Motor neuron (in vitro differentiated cells): ENCODE data around the gene TCHP. TPM values are rescaled to one million over a fixed set of nuclear protein-coding genes. Genes with fewer than 3 reads are reported as not detected.

Experiments
- ATAC-seq, 8 experiments: fragments of 200-7000 bp; cut with Tn5 transposase; replicated peaks in 6 of 8; 2 replicates each; pipeline ENCODE4 v1.8.0; 2021; ENCODE audit warnings: mild to moderate bottlenecking in 8 of 8, moderate library complexity in 8 of 8
- H3K27ac ChIP-seq, 2 donors: fragments of 250-450 bp; sonication (Bioruptor Pico); 2 replicates each; pipeline ENCODE4 v1.9.0; 2021; ENCODE audit warnings: antibody characterized with exemption in 2 of 2, mild to moderate bottlenecking in 2 of 2, moderate library complexity in 1 of 2
- H3K4me1 ChIP-seq, 2 donors: fragments of 250-450 bp; sonication (Bioruptor Pico); replicated peaks in 1 of 2; 2 replicates each; pipeline ENCODE4 v1.6.1; 2021; ENCODE audit warnings: antibody characterized with exemption in 2 of 2, mild to moderate bottlenecking in 2 of 2, moderate library complexity in 1 of 2
- H3K4me3 ChIP-seq, 5 donors: fragments of 250-450 bp; sonication (Bioruptor Pico); 2 replicates each; pipeline ENCODE4 v1.9.0; 2021; ENCODE audit warnings: antibody characterized with exemption in 5 of 5, mild to moderate bottlenecking in 5 of 5, moderate library complexity in 4 of 5
- WGBS, 10 experiments: fragments of 450-650 bp; shearing (Covaris generic); methylation state at CpG; one replicate each; pipeline ENCODE4 v1.0.0; 2022; 5-methylcytosine and 5-hydroxymethylcytosine counted together
- in situ Hi-C, 9 experiments: fragments of 400-800 bp; cut with MboI; loops; one replicate each; pipeline ENCODE4 v1.15.0; 2021; ENCODE audit warnings: low sequenced_read_pairs in 9 of 9, low pct_unique_long_range_greater_than_20kb in 2 of 9; ENCODE audit not compliant: unreplicated experiment in 9 of 9
- total RNA-seq, 8 experiments: library from RNA; unstranded; fragments of 300-600 nt; gene quantifications; 2 replicates each; pipeline versions ENCODE4 v1.2.3 to v1.2.4, GENCODE V29; 2022

TCHP gene
- total RNA-seq, 8 experiments from 2014 or later = 7.5 to 23.7 (median 14.3) TPM

- 27 to 91% (median 85%) methylated on average over 2 to 14 of the region's 14 CpGs for WGBS, 10 experiments
- H3K4me3 ChIP-seq = no peak overlapping the region
- H3K27ac ChIP-seq = no peak overlapping the region
- in situ Hi-C loops = no loop called here
- ATAC-seq = no peak
- H3K4me1 ChIP-seq = no peaks in the 10 kb centered on the region
Measured at GRCh38 chr12:109932878-109933503, 32.9 kb downstream of the TCHP start.

- ATAC-seq = no peak
- 33 to 100% (median 84%) methylated on average over 1 to 5 of the region's 5 CpGs for WGBS, 10 experiments
- no peaks in the 10 kb centered on the region for H3K4me1 ChIP-seq
- no peak overlapping the region for H3K4me3 ChIP-seq
- in situ Hi-C loops = no loop called here
- no peak overlapping the region for H3K27ac ChIP-seq
Measured at GRCh38 chr12:109934026-109934425, 34.0 kb downstream of the TCHP start.

- WGBS, 10 experiments = 57 to 100% (median 93%) methylated on average over 1 to 5 of the region's 5 CpGs; no CpG with 5 or more reads in 3 of the 10 experiments
- H3K4me1 ChIP-seq = no peaks in the 10 kb centered on the region
- in situ Hi-C loops = no loop called here
- H3K27ac ChIP-seq = no peak overlapping the region
- ATAC-seq = peak in 1 of 8 experiments; percentile 39
- H3K4me3 ChIP-seq = no peak overlapping the region
Measured at GRCh38 chr12:109937371-109937770, 37.3 kb downstream of the TCHP start.

DNA sequence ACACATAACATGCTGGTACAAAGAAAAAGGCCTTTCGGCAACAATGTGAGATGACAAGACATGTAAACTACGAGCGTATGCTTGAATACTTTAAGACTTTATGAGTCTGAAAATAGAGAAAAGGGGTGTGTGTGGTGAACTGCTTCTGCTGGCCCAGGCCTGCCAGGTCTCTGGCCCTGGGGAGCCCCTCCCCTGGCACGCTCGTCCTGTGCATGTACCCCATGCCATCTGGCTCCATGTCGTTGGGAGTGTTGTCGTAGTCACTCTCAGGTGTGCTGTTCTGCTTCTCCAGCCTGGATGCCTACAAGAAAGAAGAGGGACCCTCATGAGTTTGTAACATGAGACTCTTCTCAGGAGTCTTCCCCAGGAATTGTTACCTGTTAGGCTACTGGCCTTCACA, 38.9 kb downstream of the TCHP start:
- H3K4me1 ChIP-seq = no peaks in the 10 kb centered on the region
- WGBS, 10 experiments = 83 to 100% (median 100%) methylated on average over 1 to 4 of the region's 7 CpGs
- no peak overlapping the region for H3K27ac ChIP-seq
- no peak overlapping the region for H3K4me3 ChIP-seq
- ATAC-seq = no peak
- in situ Hi-C loops = no loop called here

GRCh38 chr12:109939504-109939903, 39.4 kb downstream of the TCHP start:
- WGBS, 10 experiments = 43 to 100% (median 78%) methylated on average over 1 to 2 of the region's 2 CpGs; no CpG with 5 or more reads in 1 of the 10 experiments
- no peak for ATAC-seq
- in situ Hi-C loops = no loop called here
- no peak overlapping the region for H3K27ac ChIP-seq
- H3K4me3 ChIP-seq = no peak overlapping the region
- peaks cover 2 to 3% of the 10 kb centered on the region in 2 donors for H3K4me1 ChIP-seq

GRCh38 chr12:109940339-109940923, 40.4 kb downstream of the TCHP start:
- 80 to 100% (median 96%) methylated on average over 1 to 6 of the region's 6 CpGs; no CpG with 5 or more reads in 1 of the 10 experiments for WGBS, 10 experiments
- in situ Hi-C loops = no loop called here
- Histone ChIP-seq H3K4me3 (no peak overlapping the region), H3K27ac (no peak overlapping the region), H3K4me1 (peaks cover 9 to 12% of the 10 kb centered on the region in 2 donors)
- ATAC-seq = no peak

- H3K4me1 ChIP-seq = peaks cover 9 to 30% of the 10 kb centered on the region in 2 donors
- 80 to 100% (median 90%) methylated on average over 1 to 4 of the region's 7 CpGs; no CpG with 5 or more reads in 2 of the 10 experiments for WGBS, 10 experiments
- H3K4me3 ChIP-seq = no peak overlapping the region
- ATAC-seq = no peak
- in situ Hi-C loops = no loop called here
- no peak overlapping the region for H3K27ac ChIP-seq
Measured at GRCh38 chr12:109943811-109944210, 43.7 kb downstream of the TCHP start.

GRCh38 chr12:109944561-109945359, 44.7 kb downstream of the TCHP start:
- 14 to 100% (median 60%) methylated on average over 1 to 14 of the region's 17 CpGs for WGBS, 10 experiments
- H3K27ac ChIP-seq = peak overlapping the region in 1 of 2 donors; percentile 21
- ATAC-seq = peak in 7 of 8 experiments; percentile 57 to 96 (median 93)
- H3K4me3 ChIP-seq = no peak overlapping the region
- peaks cover 9 to 34% of the 10 kb centered on the region in 2 donors for H3K4me1 ChIP-seq
- in situ Hi-C loops = no loop called here

GRCh38 chr12:109946505-109946904, 46.4 kb downstream of the TCHP start:
- H3K4me3 ChIP-seq = no peak overlapping the region
- peak in 2 of 8 experiments; percentile 20 to 28 for ATAC-seq
- WGBS, 10 experiments = 13 to 100% (median 43%) methylated on average over 1 to 5 of the region's 5 CpGs; no CpG with 5 or more reads in 4 of the 10 experiments
- peaks cover 9 to 34% of the 10 kb centered on the region in 2 donors for H3K4me1 ChIP-seq
- no peak overlapping the region for H3K27ac ChIP-seq
- in situ Hi-C loops = no loop called here

DNA sequence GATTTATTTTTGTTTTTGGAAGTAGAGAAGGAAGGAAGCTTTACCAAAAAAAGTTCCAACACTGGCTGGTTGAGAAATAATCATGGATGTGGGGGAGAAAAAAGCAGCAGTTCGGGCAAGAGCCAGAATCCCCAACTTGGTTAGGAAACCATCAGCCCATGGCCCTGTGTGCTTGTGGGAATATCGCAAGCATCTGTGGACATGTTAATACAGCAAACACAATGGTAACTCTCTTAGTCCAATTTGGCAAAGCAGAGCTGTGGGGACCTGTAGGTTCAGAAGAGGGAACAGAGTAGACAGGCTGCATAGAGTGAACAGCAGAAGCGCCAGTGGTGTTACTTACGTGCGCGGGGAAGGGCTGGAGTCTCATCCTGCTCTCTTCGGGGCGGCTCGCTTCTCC, 46.8 kb downstream of the TCHP start:
- ATAC-seq = peak in 2 of 8 experiments; percentile 1 to 3
- in situ Hi-C loops = no loop called here
- Histone ChIP-seq H3K27ac (no peak overlapping the region), H3K4me3 (no peak overlapping the region), H3K4me1 (peaks cover 9 to 34% of the 10 kb centered on the region in 2 donors)
- 90 to 100% (median 100%) methylated on average over 1 to 9 of the region's 9 CpGs; no CpG with 5 or more reads in 4 of the 10 experiments for WGBS, 10 experiments

DNA sequence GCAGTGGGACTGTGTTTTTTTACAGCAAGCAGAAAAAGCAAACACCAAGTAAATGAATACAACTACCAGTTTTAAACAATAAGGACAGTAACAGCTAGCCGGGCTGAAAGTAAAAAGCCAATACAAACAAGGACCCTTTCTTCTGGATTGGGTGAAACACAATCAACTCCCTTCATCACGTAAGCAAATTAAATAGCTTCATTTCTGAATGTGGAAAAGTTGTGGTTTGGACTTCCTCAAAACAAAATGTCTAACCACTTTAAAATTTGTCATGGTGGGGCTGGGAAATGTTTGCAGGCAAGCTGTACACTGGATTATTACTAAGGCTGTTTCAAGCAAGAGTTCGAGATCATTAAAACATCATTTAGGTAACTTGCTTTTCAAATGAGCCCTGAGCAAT, 47.4 kb downstream of the TCHP start:
- H3K4me3 ChIP-seq = no peak overlapping the region
- 0 to 90% (median 29%) methylated on average over 1 to 3 of the region's 3 CpGs; no CpG with 5 or more reads in 1 of the 10 experiments for WGBS, 10 experiments
- in situ Hi-C loops = no loop called here
- no peak overlapping the region for H3K27ac ChIP-seq
- ATAC-seq = no peak
- peaks cover 9 to 34% of the 10 kb centered on the region in 2 donors for H3K4me1 ChIP-seq

DNA sequence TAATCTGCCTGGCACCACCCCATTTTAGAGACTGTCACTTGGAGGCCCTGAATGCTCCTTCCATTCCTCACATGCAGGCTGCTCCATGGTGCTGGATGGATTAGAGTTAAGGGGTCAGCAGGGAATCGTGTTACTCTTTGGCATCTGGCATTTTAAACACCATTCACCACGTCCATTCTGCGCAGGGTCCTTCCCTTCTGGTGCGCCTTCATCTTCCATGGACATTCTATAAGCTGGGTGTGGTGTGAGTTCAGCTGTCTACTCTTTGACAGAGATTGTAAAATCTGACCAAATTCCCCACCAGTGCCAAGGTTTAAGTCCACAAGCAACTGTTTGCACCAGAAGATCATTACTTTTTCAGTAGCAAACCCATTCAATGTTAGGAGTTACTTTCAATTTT, 48.3 kb downstream of the TCHP start:
- 71 to 100% (median 86%) methylated on average over 1 to 4 of the region's 4 CpGs; no CpG with 5 or more reads in 3 of the 10 experiments for WGBS, 10 experiments
- in situ Hi-C loops = no loop called here
- no peak overlapping the region for H3K27ac ChIP-seq
- ATAC-seq = no peak
- H3K4me3 ChIP-seq = no peak overlapping the region
- H3K4me1 ChIP-seq = peaks cover 9 to 34% of the 10 kb centered on the region in 2 donors

DNA sequence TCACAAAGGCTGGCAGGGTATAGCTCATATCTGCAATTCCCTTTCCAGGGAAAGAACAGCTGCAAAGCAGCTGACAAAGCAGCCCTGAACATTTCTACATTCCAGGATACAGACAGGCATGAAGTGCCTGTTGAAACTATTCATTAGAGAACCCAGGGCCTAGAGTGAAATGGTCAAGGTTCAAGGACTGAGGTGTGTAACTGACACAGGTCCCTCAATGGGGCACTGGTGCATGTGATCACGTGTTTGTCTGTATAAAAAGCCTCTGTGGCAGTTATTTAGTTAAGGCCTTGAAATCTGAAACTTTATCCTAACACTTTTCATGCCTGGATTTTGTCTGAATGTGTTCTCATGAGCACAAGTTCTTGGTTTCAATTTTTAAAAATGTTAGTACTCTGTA, 49.0 kb downstream of the TCHP start:
- no peak overlapping the region for H3K27ac ChIP-seq
- in situ Hi-C loops = no loop called here
- no peak overlapping the region for H3K4me3 ChIP-seq
- WGBS, 10 experiments = 0 to 69% (median 33%) methylated on average over 1 of the region's 1 CpG; no CpG with 5 or more reads in 5 of the 10 experiments
- peak in 5 of 8 experiments; percentile 33 to 69 (median 52) for ATAC-seq
- peaks cover 9 to 34% of the 10 kb centered on the region in 2 donors for H3K4me1 ChIP-seq
